HG02970 (cell line): ENCODE results near the gene VKORC1L1.
A peak's percentile ranks its signal among the peaks of the same experiment; 100 is the strongest.
"Not testable (repeated sequence)": the region's sequence is repeated elsewhere in the genome, so short reads cannot be mapped to it uniquely, and the experiment has no call there.

ENCODE experiments used
- ATAC-seq: cut with Tn5 transposase; IDR thresholded peaks from one replicate; pipeline ENCODE4 v1.9.1; 2021; ENCODE audit warnings: mild to moderate bottlenecking, moderate library complexity, moderate number of reproducible peaks; ENCODE audit not compliant: unreplicated experiment, low FRiP score

VKORC1L1 gene

GRCh38 chr7:65974191-65974801 is 101.4 kb downstream of the VKORC1L1 start:
- ATAC-seq = no peak

DNA sequence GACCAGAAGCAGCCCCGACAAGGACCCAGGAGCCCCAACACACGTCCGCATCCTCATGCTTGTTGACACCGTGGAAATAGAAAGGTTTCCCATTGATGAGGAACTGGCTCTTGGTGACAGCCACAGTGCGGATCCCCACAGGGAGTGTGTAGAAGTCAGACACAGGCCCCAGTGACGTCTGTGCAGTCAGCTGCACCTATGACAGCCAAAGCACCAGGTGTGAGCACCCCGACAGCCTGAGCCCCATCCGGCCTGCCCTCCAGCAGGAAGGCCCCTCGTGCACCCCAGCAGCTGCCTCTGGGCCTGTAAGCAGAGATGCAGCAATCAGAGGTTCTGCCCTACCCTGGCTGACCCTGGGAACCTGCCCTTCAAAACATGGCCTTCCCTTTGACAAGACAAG is 102.0 kb downstream of the VKORC1L1 start:
- no peak for ATAC-seq

- ATAC-seq = no peak
Observed at GRCh38 chr7:65975814-65976445, 103.1 kb downstream of the VKORC1L1 start.

- ATAC-seq = no peak
Observed at GRCh38 chr7:65976659-65977196, 103.9 kb downstream of the VKORC1L1 start.

- ATAC-seq = no peak
Observed at GRCh38 chr7:65978891-65979582, 106.2 kb downstream of the VKORC1L1 start.

GRCh38 chr7:65979583-65980477 is 107.0 kb downstream of the VKORC1L1 start:
- ATAC-seq = no peak

GRCh38 chr7:65980478-65981250 is 107.8 kb downstream of the VKORC1L1 start:
- ATAC-seq = peak; percentile 49

GRCh38 chr7:65981965-65982792 is 109.3 kb downstream of the VKORC1L1 start, which contains the start of gene GUSB:
Gene GUSB (minus strand): TSS chr7:65982213. CDS start chr7:65982183, 30 bp downstream.
- peak; percentile 72 for ATAC-seq

GRCh38 chr7:65983965-65984658 is 111.2 kb downstream of the VKORC1L1 start:
- ATAC-seq = no peak

DNA sequence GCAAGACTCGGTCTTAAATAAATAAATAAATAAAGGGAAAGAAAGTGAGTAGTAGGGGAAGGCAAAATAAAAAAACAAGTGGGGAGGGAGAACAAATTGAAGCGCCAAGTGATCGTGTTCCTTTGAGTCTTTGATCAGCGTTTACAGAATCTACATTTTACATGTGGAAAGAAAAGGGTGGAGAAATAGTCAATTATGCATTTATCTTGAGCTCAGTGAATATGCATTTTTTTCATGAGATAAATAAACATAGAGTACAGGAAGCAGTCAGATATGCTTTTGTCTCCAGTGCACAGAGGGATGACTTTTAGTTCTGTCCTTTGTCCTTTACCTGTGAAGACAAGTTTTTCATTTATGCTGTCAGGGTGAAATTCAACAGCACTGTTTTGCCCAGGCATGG is 115.2 kb downstream of the VKORC1L1 start:
- no peak for ATAC-seq

DNA sequence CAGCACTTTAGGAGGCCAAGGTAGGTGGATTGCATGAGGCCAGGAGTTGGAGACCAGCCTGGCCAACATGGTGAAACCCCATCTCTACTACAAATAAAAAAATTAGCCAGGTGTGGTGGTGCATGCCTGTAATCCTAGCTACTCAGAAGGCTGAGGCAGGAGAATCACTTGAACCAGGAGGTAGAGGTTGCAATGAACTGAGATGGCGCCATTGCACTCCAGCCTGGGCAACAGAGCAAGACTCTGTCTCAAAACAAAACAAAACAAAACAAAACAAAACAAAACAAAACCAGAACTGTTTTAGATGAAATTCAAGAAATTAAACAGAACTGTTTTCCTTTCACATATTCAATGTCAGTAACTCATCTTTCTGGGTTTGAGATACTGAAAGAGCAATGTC is 115.6 kb downstream of the VKORC1L1 start:
- ATAC-seq = not testable (repeated sequence)

- ATAC-seq = no peak
Observed at GRCh38 chr7:65989694-65990080, 116.8 kb downstream of the VKORC1L1 start.

DNA sequence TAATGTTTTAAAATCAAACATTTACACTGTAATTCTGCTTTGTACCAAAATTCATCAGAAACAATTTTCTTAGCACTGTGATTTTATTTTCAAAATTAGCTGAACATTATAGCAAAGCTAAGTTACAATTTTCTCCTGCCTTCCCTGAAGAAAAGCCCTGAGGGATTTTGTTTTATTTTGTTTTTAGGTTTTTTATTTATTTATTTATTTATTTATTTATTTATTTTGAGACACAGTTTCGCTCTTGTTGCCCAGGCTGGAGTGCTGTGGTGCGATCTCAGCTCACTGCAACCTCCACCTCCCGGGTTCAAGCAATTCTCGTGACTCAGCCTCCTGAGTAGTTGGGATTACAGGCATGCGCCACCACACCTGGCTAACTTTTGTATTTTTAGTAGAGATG is 119.0 kb downstream of the VKORC1L1 start:
- ATAC-seq = not testable (repeated sequence)

DNA sequence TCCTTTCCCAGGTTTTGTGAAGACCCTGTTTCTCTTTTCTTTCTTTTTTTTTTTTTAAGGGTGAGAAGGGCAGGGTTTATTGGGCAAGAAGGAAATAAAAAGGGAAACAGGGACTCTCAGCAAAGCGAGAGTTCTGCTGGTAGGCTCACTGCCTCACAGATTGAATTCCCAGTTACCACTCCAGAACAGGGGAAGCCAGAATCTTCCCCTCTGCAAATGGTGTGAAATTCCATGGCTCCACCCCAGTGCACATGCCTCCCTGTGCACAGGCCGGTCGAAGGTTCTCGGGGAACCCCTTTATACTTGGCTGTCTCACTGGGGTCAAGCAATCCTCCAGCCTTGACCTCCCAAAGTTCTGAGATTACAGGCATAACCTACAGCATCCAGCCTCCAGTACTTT is 119.7 kb downstream of the VKORC1L1 start:
- ATAC-seq = no peak

- not testable (repeated sequence) for ATAC-seq
Observed at GRCh38 chr7:65994984-65995383, 122.1 kb downstream of the VKORC1L1 start.

DNA sequence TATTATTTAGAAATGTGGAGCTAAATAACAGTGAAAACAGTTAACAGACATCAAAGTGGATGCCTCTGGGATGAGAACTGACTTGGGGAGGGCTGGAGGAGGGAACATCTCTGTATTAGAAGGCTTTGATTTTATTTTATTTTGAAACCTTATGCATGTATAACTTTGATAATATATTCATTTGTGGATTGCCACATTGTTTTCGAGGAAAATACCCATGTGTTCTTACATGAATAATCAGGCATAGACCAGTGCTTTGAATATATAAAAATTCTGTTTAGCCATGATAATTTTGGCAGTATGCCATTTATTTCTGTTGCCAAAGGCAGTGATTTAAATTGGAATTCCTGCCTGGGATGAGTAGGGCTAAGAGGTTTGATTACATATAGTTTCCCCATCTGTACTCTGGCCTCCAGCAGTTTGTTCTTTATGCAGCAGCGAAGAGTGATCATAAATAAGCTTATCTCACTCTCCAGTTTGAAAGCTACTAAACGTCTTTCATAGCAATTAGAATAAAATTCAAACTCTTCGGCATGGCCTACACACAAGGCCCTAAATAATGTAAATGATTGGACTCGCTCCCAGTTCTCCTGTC is 128.0 kb downstream of the VKORC1L1 start:
- not testable (repeated sequence) for ATAC-seq

DNA sequence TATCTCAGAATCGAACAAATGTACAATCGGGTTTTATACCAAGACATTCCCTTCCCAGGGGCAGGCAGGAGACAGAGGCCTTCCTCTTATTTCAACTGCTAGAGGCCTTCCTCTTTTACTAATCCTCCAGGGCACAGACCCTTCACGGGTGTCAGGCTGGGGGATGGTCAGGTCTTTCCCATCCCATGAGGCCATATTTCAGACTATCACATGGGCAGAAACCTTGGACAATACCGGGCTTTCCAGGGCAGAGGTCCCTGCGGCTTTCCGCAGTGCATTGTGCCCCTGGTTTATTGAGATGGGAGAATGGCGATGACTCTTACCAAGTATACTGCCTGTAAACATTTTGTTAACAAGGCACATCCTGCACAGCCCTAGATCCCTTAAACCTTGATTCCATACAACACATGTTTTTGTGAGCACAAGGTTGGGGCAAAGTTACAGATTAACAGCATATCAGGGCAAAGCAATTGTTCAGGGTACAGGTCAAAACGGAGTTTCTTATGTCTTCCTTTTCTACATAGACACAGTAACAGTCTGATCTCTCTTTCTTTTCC is 132.3 kb downstream of the VKORC1L1 start:
- ATAC-seq = not testable (repeated sequence)
